HUES64 (cell line): Measurements from ENCODE around the gene TKT.

Experiments used
- H3K27ac ChIP-seq: 2 replicates; pipeline ENCODE4 v1.7.0; 2013; ENCODE audit warnings: low read depth, low read length, inconsistent platforms
- H3K27me3 ChIP-seq: 2 replicates; pipeline ENCODE4 v1.6.1; 2013; ENCODE audit warnings: mild to moderate bottlenecking, low read length; ENCODE audit not compliant: insufficient read depth
- H3K36me3 ChIP-seq: 2 replicates; pipeline ENCODE4 v1.6.1; 2013; ENCODE audit warnings: mild to moderate bottlenecking, low read length; ENCODE audit not compliant: insufficient read depth
- H3K4me1 ChIP-seq: 2 replicates; pipeline ENCODE4 v1.6.1; 2013; ENCODE audit warnings: mild to moderate bottlenecking, low read length, moderate library complexity; ENCODE audit not compliant: insufficient read depth
- H3K4me3 ChIP-seq: 2 replicates; pipeline ENCODE4 v1.5.1; 2013; ENCODE audit warnings: mild to moderate bottlenecking, low read length, moderate library complexity
- H3K9ac ChIP-seq: 2 replicates; pipeline ENCODE4 v1.6.1; 2013; ENCODE audit warnings: mild to moderate bottlenecking, low read depth, low read length
- H3K9me3 ChIP-seq: 2 replicates; pipeline ENCODE4 v1.6.1; 2013; ENCODE audit warnings: low read depth, low read length; ENCODE audit not compliant: insufficient read depth
- WGBS: fragments of 150-250, 120-280 bp; methylation state at CpG from one replicate; pipeline ENCODE4 v1.1.7; 2013; ENCODE audit warnings: missing lambda C conversion rate; 5-methylcytosine and 5-hydroxymethylcytosine counted together

TKT gene

DNA sequence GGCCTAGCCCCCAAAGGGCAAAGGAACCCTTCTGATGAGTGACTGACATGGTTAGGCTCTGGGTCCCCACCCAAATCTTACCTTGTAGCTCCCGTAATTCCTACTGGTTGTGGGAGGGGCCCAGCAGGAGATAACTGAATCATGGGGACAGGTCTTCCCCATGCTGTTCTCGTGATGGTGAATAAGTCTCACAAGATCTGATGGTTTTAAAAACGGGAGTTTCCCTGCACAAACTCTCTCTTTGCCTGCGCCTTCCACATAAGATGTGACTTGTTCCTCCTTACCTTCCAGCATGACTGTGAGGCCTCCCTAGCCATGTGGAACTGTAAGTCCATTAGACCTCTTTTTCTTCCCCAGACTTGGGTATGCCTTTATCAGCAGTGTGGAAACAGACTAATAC is 16.9 kb downstream of the TKT start:
- Histone ChIP-seq H3K36me3 (peaks cover 92% of the 10 kb centered on the region), H3K4me1 (peaks cover 12% of the 10 kb centered on the region), H3K4me3 (no peak overlapping the region), H3K27ac (no peak overlapping the region), H3K27me3 (no peaks in the 10 kb centered on the region), H3K9ac (no peak overlapping the region), H3K9me3 (no peaks in the 10 kb centered on the region)
- WGBS, result 91% methylated on average over 4 of the region's 4 CpGs

DNA sequence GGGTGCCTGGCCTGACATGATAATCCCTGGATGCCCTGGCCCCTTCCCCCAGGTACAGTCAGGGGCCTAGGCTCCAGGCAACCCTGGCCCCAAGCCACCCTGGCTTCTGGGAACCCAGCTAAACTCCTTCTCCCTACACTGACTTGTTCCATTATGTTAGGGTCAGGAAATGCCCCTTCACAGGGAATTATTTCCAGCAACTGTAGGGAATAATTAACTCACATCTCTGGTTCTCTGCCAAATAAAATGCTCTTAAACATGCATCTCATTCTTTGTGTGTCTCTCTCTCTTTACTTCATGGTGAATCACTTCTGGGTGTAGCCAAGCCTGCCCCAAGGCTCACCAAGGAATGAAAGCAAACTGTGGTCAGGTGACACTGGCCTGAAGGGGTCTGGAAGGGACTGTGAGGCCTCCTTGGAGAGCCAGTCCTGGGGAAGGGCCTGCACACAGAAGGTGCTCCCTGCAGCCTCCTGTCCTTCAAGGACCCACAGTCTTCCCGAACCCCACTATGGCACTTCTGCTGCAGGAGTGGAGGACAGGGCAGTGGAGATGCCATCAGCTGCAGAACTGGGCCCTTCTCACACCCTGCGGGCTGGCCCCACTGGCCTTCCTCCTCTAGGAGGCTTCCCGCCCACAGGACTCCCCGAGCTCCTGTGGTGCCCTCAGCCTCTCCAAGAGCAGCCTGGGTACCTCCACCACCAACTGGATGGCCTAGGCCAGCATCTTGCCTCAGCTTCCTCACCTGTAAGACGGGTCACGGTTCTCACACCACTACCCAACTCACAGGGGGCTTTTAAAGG is 17.6 kb downstream of the TKT start:
- 95% methylated on average over 6 of the region's 6 CpGs for WGBS
- peaks cover 6% of the 10 kb centered on the region for H3K4me1 ChIP-seq
- no peaks in the 10 kb centered on the region for H3K9me3 ChIP-seq
- no peak overlapping the region for H3K9ac ChIP-seq
- H3K27ac ChIP-seq, result no peak overlapping the region
- H3K27me3 ChIP-seq, result no peaks in the 10 kb centered on the region
- peaks cover 95% of the 10 kb centered on the region for H3K36me3 ChIP-seq
- H3K4me3 ChIP-seq, result no peak overlapping the region

GRCh38 chr3:53236112-53236841 is 19.5 kb downstream of the TKT start:
- H3K27me3 ChIP-seq, result no peaks in the 10 kb centered on the region
- 83% methylated on average over 9 of the region's 9 CpGs for WGBS
- no peaks in the 10 kb centered on the region for H3K4me1 ChIP-seq
- H3K36me3 ChIP-seq, result peaks cover 98% of the 10 kb centered on the region
- no peak overlapping the region for H3K4me3 ChIP-seq
- peak overlapping the region; percentile 64 for H3K27ac ChIP-seq
- H3K9me3 ChIP-seq, result no peaks in the 10 kb centered on the region
- H3K9ac ChIP-seq, result 0 out of 2 replicates have a peak overlapping the region, but pooled peaks have one; percentile 22

- Histone ChIP-seq H3K9ac (no peak overlapping the region), H3K9me3 (no peaks in the 10 kb centered on the region), H3K27me3 (no peaks in the 10 kb centered on the region), H3K4me1 (no peaks in the 10 kb centered on the region), H3K36me3 (peaks cover 98% of the 10 kb centered on the region), H3K27ac (peak overlapping the region; percentile 64), H3K4me3 (no peak overlapping the region)
- 89% methylated on average over 6 of the region's 6 CpGs for WGBS
These were observed 20.3 kb downstream of the TKT start for GRCh38 chr3:53235545-53235944.

GRCh38 chr3:53234841-53235232 is 21.0 kb downstream of the TKT start:
- peaks cover 98% of the 10 kb centered on the region for H3K36me3 ChIP-seq
- H3K4me3 ChIP-seq, result no peak overlapping the region
- WGBS, result 95% methylated on average over 10 of the region's 10 CpGs
- H3K27me3 ChIP-seq, result no peaks in the 10 kb centered on the region
- H3K9ac ChIP-seq, result no peak overlapping the region
- no peak overlapping the region for H3K27ac ChIP-seq
- H3K9me3 ChIP-seq, result no peaks in the 10 kb centered on the region
- no peaks in the 10 kb centered on the region for H3K4me1 ChIP-seq

GRCh38 chr3:53234130-53234840 is 21.5 kb downstream of the TKT start:
- Histone ChIP-seq H3K27me3 (no peaks in the 10 kb centered on the region), H3K4me3 (no peak overlapping the region), H3K27ac (no peak overlapping the region), H3K36me3 (peaks cover 98% of the 10 kb centered on the region), H3K9ac (no peak overlapping the region), H3K4me1 (no peaks in the 10 kb centered on the region), H3K9me3 (no peaks in the 10 kb centered on the region)
- 88% methylated on average over 15 of the region's 15 CpGs for WGBS

GRCh38 chr3:53232641-53233377 is 23.0 kb downstream of the TKT start:
- 84% methylated on average over 18 of the region's 18 CpGs for WGBS
- Histone ChIP-seq H3K27ac (no peak overlapping the region), H3K9me3 (no peaks in the 10 kb centered on the region), H3K9ac (no peak overlapping the region), H3K36me3 (peaks cover 98% of the 10 kb centered on the region), H3K4me1 (no peaks in the 10 kb centered on the region), H3K27me3 (no peaks in the 10 kb centered on the region), H3K4me3 (no peak overlapping the region)

GRCh38 chr3:53231532-53232511 is 24.0 kb downstream of the TKT start:
- H3K36me3 ChIP-seq, result peaks cover 99% of the 10 kb centered on the region
- WGBS, result 86% methylated on average over 13 of the region's 13 CpGs

GRCh38 chr3:53230789-53231188 is 25.0 kb downstream of the TKT start:
- Histone ChIP-seq H3K27me3 (no peaks in the 10 kb centered on the region), H3K36me3 (peaks cover 99% of the 10 kb centered on the region), H3K27ac (no peak overlapping the region), H3K4me1 (no peaks in the 10 kb centered on the region), H3K4me3 (no peak overlapping the region), H3K9ac (no peak overlapping the region), H3K9me3 (no peaks in the 10 kb centered on the region)
- WGBS, result 95% methylated on average over 5 of the region's 5 CpGs

More at GRCh38 chr3:53231532-53232511, 24.0 kb downstream of the TKT start:
- no peaks in the 10 kb centered on the region for H3K27me3 ChIP-seq
- no peak overlapping the region for H3K9ac ChIP-seq
- H3K4me3 ChIP-seq, result no peak overlapping the region
- no peaks in the 10 kb centered on the region for H3K9me3 ChIP-seq
- no peak overlapping the region for H3K27ac ChIP-seq
- no peaks in the 10 kb centered on the region for H3K4me1 ChIP-seq

DNA sequence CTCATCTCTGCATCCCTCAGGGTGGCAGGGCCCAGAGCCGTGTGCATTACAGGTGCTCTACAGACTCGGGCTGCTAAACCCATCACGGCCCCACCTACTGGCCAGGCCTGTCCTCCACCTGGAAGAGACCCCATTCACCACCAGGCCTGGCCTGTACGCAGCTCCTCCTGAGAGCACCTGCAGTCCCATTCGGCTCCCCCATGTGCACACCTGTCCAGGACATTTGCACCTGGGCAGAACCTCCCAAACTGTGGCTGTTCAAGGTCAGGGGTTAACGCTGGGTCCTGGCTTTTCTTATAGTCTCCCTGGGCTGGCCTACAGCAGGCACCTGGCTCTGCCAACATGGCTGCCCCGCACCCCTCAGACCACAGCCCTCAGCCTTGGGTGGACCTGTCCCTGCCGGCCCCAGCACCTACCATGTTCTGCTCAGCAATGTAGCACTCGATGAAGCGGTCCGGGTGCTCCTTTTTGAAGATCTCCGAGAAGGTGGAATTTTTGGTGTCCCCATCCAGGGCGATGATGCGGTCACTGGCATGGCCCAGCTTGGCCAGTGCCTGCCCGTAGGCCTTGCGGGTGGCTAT is 25.7 kb downstream of the TKT start:
- 93% methylated on average over 16 of the region's 16 CpGs for WGBS
- H3K36me3 ChIP-seq, result peaks cover 99% of the 10 kb centered on the region

More for the DNA sequence above, 25.7 kb downstream of the TKT start:
- H3K4me1 ChIP-seq, result no peaks in the 10 kb centered on the region
- H3K4me3 ChIP-seq, result no peak overlapping the region
- no peaks in the 10 kb centered on the region for H3K27me3 ChIP-seq
- no peak overlapping the region for H3K9ac ChIP-seq
- no peak overlapping the region for H3K27ac ChIP-seq
- H3K9me3 ChIP-seq, result no peaks in the 10 kb centered on the region
